Esophagus muscularis mucosa (tissue), 4 donors: ENCODE results near the gene QRICH2. TPM values are rescaled to one million over a fixed set of nuclear protein-coding genes. Genes with fewer than 3 reads are reported as not detected.
"Not testable (repeated sequence)": the region's sequence is repeated elsewhere in the genome, so short reads cannot be mapped to it uniquely, and the experiment has no call there.

Experiments
- DNase-seq: peaks from one replicate; pipeline ENCODE4 v3.0.0-alpha.2; 2017; ENCODE audit errors: extremely low spot score
- H3K27ac ChIP-seq, 4 donors: fragments of 200-600 bp; sonication (generic); replicated peaks in 1 of 4; 1 replicate in 3 of 4; 2 replicates in 1 of 4; pipeline ENCODE4 v1.5.1; 2016 to 2019; ENCODE audit warnings: mild to moderate bottlenecking in 1 of 4
- H3K27me3 ChIP-seq, 4 donors: fragments of 200-600 bp; sonication (generic); one replicate each; pipeline versions ENCODE4 v1.5.1 to v1.6.0; 2016 to 2019
- H3K36me3 ChIP-seq, 4 donors: fragments of 200-600 bp; sonication (generic); one replicate each; pipeline ENCODE4 v1.5.1; 2016 to 2019
- H3K4me1 ChIP-seq, 4 donors: fragments of 200-600 bp; sonication (generic); one replicate each; pipeline ENCODE4 v1.5.1; 2016 to 2019
- H3K4me3 ChIP-seq, 4 donors: fragments of 200-600 bp; sonication (generic); 1 replicate in 2 of 4; 2 replicates in 2 of 4; pipeline ENCODE4 v1.5.1; 2016 to 2019; ENCODE audit warnings: mild to moderate bottlenecking in 4 of 4, moderate library complexity in 1 of 4
- H3K9me3 ChIP-seq, 4 donors: fragments of 200-600 bp; sonication (generic); 1 replicate in 3 of 4; 2 replicates in 1 of 4; pipeline ENCODE4 v1.5.1; 2016 to 2019
- CTCF ChIP-seq, 3 experiments: fragments of 200-600 bp in 2 of 3; fragments of 450-650 bp in 1 of 3; sonication (generic) in 2 of 3; IDR thresholded peaks; one replicate each; pipeline ENCODE4 v1.5.1; 2017 to 2019; ENCODE audit warnings: antibody characterized with exemption in 3 of 3, mild to moderate bottlenecking in 2 of 3, moderate library complexity in 1 of 3
- EP300 ChIP-seq: sonication (generic); formaldehyde crosslinking; IDR thresholded peaks from one replicate; pipeline ENCODE4 v1.6.1; 2017; ENCODE audit warnings: antibody characterized with exemption
- POLR2A ChIP-seq: fragments of 450-650 bp; IDR thresholded peaks from one replicate; pipeline ENCODE4 v1.6.1; 2017; ENCODE audit warnings: antibody characterized with exemption, moderate library complexity, mild to moderate bottlenecking, low read depth
- POLR2AphosphoS5 ChIP-seq, 2 donors: sonication (generic); formaldehyde crosslinking; IDR thresholded peaks; one replicate each; pipeline ENCODE4 v1.6.1; 2017; ENCODE audit warnings: antibody characterized with exemption in 2 of 2
- WGBS: methylation state at CpG from one replicate; pipeline ENCODE4 v1.1.5; 2018; 5-methylcytosine and 5-hydroxymethylcytosine counted together
- intact Hi-C: fragments of 100-400 bp; cut with DNase I; formaldehyde crosslinking; loops from one replicate; pipeline ENCODE4 v1.15.1; 2023
- small RNA-seq, 3 donors: library from RNA; depleted of rRNA; stranded (forward); fragments of <200 nt; gene quantifications; one replicate each; pipeline ENCODE3, GENCODE V24; 2016
- total RNA-seq, 4 donors: library from RNA; depleted of rRNA; stranded (reverse); fragments of >200 nt; gene quantifications; one replicate each; pipeline versions ENCODE4 v1.1.0 to v1.2.1, GENCODE V29; 2016

QRICH2 gene
- total RNA-seq, 4 donors from 2014 or later: 1.7 to 2.6 (median 2.1) TPM

- WGBS: 92% methylated on average over 5 of the region's 5 CpGs
- DNase-seq: no peak
- H3K36me3 ChIP-seq: no peaks in the 10 kb centered on the region
- intact Hi-C loops: no loop called here
- peaks cover 0 to 5% (median 0%) of the 10 kb centered on the region in 4 donors for H3K27me3 ChIP-seq
- H3K9me3 ChIP-seq: no peaks in the 10 kb centered on the region
- no peak overlapping the region for H3K4me3 ChIP-seq
- peaks cover 0 to 6% (median 2%) of the 10 kb centered on the region in 4 donors for H3K4me1 ChIP-seq
- H3K27ac ChIP-seq: no peak overlapping the region
- TF ChIP-seq CTCF (IDR thresholded peaks at IDR 0.05) (no peak), EP300 (no peak), POLR2AphosphoS5 (IDR thresholded peaks at IDR 0.05) (no peak), POLR2A (no peak)
Observed at GRCh38 chr17:76234354-76234679, 73.8 kb downstream of the QRICH2 start.

GRCh38 chr17:76233588-76234353 lies 74.3 kb downstream of the QRICH2 start:
- H3K27ac ChIP-seq: no peak overlapping the region
- H3K4me1 ChIP-seq: peaks cover 0 to under 1% (median 0%) of the 10 kb centered on the region in 4 donors
- H3K9me3 ChIP-seq: no peaks in the 10 kb centered on the region
- H3K36me3 ChIP-seq: no peaks in the 10 kb centered on the region
- no peak for DNase-seq
- intact Hi-C loops: no loop called here
- TF ChIP-seq POLR2AphosphoS5 (IDR thresholded peaks at IDR 0.05) (no peak), CTCF (IDR thresholded peaks at IDR 0.05) (no peak), POLR2A (no peak), EP300 (no peak)
- peaks cover 0 to 4% (median 0%) of the 10 kb centered on the region in 4 donors for H3K27me3 ChIP-seq
- no peak overlapping the region for H3K4me3 ChIP-seq
- over 99% methylated on average over 6 of the region's 6 CpGs for WGBS

GRCh38 chr17:76232342-76232741 lies 75.7 kb downstream of the QRICH2 start:
- intact Hi-C loops: no loop called here
- TF ChIP-seq EP300 (no peak), CTCF (IDR thresholded peaks at IDR 0.05) (no peak), POLR2AphosphoS5 (IDR thresholded peaks at IDR 0.05) (no peak), POLR2A (no peak)
- H3K4me1 ChIP-seq: no peaks in the 10 kb centered on the region
- no peak overlapping the region for H3K4me3 ChIP-seq
- no peaks in the 10 kb centered on the region for H3K36me3 ChIP-seq
- H3K9me3 ChIP-seq: no peaks in the 10 kb centered on the region
- H3K27me3 ChIP-seq: no peaks in the 10 kb centered on the region
- no peak for DNase-seq
- 72% methylated on average over 2 of the region's 2 CpGs for WGBS
- no peak overlapping the region for H3K27ac ChIP-seq

GRCh38 chr17:76226749-76227148 lies 81.3 kb downstream of the QRICH2 start:
- H3K4me1 ChIP-seq, H3K27me3 ChIP-seq, H3K9me3 ChIP-seq, H3K36me3 ChIP-seq, intact Hi-C loops, H3K4me3 ChIP-seq, H3K27ac ChIP-seq: not testable (repeated sequence)
- peak; percentile 24 for DNase-seq
- 89% methylated on average over 19 of the region's 19 CpGs for WGBS

GRCh38 chr17:76225373-76226086 lies 82.5 kb downstream of the QRICH2 start:
- WGBS: 80% methylated on average over 7 of the region's 7 CpGs
- intact Hi-C loops, H3K27ac ChIP-seq, H3K4me3 ChIP-seq, H3K9me3 ChIP-seq, H3K4me1 ChIP-seq, H3K36me3 ChIP-seq, H3K27me3 ChIP-seq: not testable (repeated sequence)
- DNase-seq: peak; percentile 45

Small RNAs within 50 kb of the gene (small RNA-seq; reads per million reads assigned to genes)
- gene RF00019 (0 reads per million in 3 donors), gene RNU6-24P (0 reads per million in 3 donors)

Other genes starting within 250 kb of the QRICH2 start
- 10 to 100 TPM; 41.9 to 56.9 (median 50.0) TPM for gene SRP68, start 235.8 kb downstream of the QRICH2 start, total RNA-seq
- under 1 TPM in 1 of 4 donors, not detected in 3; 0.50 TPM for gene GALR2, start 233.5 kb downstream of the QRICH2 start, total RNA-seq
- under 1 TPM in 1 of 4 donors, not detected in 3; 0.13 TPM for gene ZACN, start 229.1 kb downstream of the QRICH2 start, total RNA-seq
- 10 to 100 TPM; 65.2 to 94.4 (median 77.1) TPM for gene EXOC7, start 204.5 kb downstream of the QRICH2 start, total RNA-seq
- under 1 TPM in 1 of 4 donors, not detected in 3; 0.32 TPM for gene FOXJ1, start 167.0 kb downstream of the QRICH2 start, total RNA-seq
- gene RNF157, start 67.8 kb downstream of the QRICH2 start, total RNA-seq: 1 to 10 TPM; 2.1 to 8.1 (median 4.8) TPM
- gene UBALD2, start 42.9 kb downstream of the QRICH2 start, total RNA-seq: 10 to 100 TPM in 3 of 4 donors, 1 to 10 TPM in 1; 9.1 to 16.2 (median 12.4) TPM
- gene PRPSAP1, start 45.6 kb upstream of the QRICH2 start, total RNA-seq: 10 to 100 TPM; 37.3 to 71.4 (median 50.4) TPM
- gene SPHK1, start 76.3 kb upstream of the QRICH2 start, total RNA-seq: 10 to 100 TPM; 10.8 to 33.8 (median 16.5) TPM
- 10 to 100 TPM; 14.1 to 21.7 (median 19.0) TPM for gene UBE2O, start 144.9 kb upstream of the QRICH2 start, total RNA-seq
- gene AANAT, start 159.3 kb upstream of the QRICH2 start, total RNA-seq: not detected
- 10 to 100 TPM; 12.9 to 22.5 (median 15.4) TPM for gene RHBDF2, start 193.1 kb upstream of the QRICH2 start, total RNA-seq
- gene CYGB, start 229.4 kb upstream of the QRICH2 start, total RNA-seq: 10 to 100 TPM; 10.8 to 23.5 (median 20.7) TPM
- 1 to 10 TPM; 1.2 to 5.1 (median 3.8) TPM for gene PRCD, start 231.8 kb upstream of the QRICH2 start, total RNA-seq